Measurements from ENCODE around the gene DCAF5. TPM values are rescaled to one million over a fixed set of nuclear protein-coding genes. Genes with fewer than 3 reads are reported as not detected.

Gene DCAF5
- polyA plus RNA-seq, 6 donors from 2014 or later: 35.7 to 66.1 (median 49.3) TPM

DNA sequence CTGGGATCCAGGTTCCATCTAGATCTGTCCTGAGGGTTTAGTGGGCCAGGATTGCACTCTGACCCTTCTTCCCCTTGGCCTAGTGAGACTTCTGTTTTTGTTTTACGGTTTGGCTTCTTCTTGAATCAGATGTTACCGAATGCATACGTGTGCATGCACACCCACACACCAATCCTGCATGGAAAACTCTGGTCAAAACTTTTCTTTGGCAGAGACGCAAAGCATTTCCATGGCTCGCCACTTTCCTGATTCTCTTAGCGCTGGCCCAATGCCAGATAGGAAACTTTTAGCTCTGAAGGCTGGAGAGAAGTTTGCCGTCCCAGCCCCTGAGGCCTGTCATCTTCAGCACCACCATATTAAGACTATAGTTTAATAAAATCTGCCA is 106.5 kb downstream of the DCAF5 start:
- H3K9me3 Mint-ChIP-seq: no peaks in the 10 kb centered on the region
- H3K27ac Mint-ChIP-seq: peak overlapping the region in 1 of 6 donors; percentile 76
- peaks cover 17 to 27% (median 18%) of the 10 kb centered on the region in 3 donors for H3K27me3 Mint-ChIP-seq
- DNase-seq (no peak), ATAC-seq (ENCODE audit: low read depth in 2 of 2) (no peak)
- no peaks in the 10 kb centered on the region for H3K36me3 Mint-ChIP-seq
- H3K4me3 Mint-ChIP-seq: no peak overlapping the region
- H3K4me1 Mint-ChIP-seq: peaks cover 4 to 8% (median 7%) of the 10 kb centered on the region in 3 donors

DNA sequence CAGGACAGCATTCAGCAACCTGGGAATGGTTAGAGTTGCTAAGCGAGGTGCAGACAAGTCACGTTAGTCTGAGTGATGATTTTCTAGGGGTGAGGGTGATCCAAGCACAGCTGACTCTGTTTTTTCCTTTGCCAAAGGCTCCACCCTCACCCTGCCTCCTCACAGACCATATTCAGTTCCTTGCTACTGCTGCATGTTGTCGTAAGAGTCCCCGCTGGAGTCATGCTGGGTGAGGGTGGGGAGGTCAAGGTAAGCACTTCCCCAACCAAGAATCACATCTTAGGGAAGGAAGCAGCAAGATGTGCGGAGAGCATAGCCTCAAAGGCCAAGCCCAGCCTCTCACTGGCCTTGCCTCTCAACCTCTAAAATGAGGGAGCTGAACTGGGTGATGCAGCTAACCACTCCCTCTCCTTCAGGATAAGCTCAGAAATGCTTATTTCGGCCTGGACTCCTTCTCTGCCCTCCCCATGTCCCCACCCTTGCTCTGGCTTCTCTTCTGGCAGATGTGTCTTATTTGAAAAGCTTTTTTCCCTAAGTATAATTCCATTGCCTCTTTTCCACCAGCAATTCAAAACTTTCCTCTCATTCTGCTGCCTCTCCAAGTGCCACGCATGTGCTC is 107.0 kb downstream of the DCAF5 start:
- H3K36me3 Mint-ChIP-seq: no peaks in the 10 kb centered on the region
- peaks cover 0 to 7% (median 5%) of the 10 kb centered on the region in 3 donors for H3K4me1 Mint-ChIP-seq
- DNase-seq (no peak), ATAC-seq (ENCODE audit: low read depth in 2 of 2) (no peak)
- H3K27ac Mint-ChIP-seq: peak overlapping the region in 2 of 6 donors; percentile 72 to 76
- no peak overlapping the region for H3K4me3 Mint-ChIP-seq
- H3K27me3 Mint-ChIP-seq: peaks cover 22 to 32% (median 23%) of the 10 kb centered on the region in 3 donors
- no peaks in the 10 kb centered on the region for H3K9me3 Mint-ChIP-seq

DNA sequence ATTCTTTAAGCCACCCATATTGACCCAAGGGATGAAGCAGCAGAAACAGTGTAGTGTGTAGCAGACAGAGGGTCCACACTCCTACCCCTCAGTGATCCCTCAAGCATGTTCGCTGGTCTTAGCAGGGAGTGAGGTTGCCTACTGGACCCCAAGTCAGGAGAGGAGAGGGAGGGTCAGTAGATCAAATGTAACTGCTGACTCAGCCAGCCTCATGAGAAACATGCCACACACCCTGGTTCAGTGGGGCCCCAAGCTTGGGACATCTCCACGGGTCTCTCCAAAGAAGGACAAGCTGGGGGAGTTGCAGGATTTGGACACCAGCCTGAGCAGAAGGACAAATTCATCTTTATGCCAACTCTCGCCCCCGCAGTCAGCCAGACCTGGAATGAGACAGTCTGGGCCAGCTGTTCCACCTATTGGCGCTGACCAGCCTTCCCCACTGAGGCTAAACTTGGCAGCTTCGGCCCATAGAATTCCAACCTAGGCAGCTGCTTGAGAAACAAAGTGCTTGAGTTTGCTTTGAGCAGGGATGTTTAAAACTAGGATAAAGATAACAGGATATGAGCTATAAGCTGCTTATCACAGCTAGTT is 107.9 kb downstream of the DCAF5 start:
- no peak overlapping the region for H3K27ac Mint-ChIP-seq
- DNase-seq (no peak), ATAC-seq (ENCODE audit: low read depth in 2 of 2) (no peak)
- H3K4me1 Mint-ChIP-seq: peaks cover 0 to 3% (median 0%) of the 10 kb centered on the region in 3 donors
- H3K9me3 Mint-ChIP-seq: no peaks in the 10 kb centered on the region
- H3K27me3 Mint-ChIP-seq: peaks cover 23 to 32% (median 29%) of the 10 kb centered on the region in 3 donors
- H3K4me3 Mint-ChIP-seq: no peak overlapping the region
- H3K36me3 Mint-ChIP-seq: no peaks in the 10 kb centered on the region

DNA sequence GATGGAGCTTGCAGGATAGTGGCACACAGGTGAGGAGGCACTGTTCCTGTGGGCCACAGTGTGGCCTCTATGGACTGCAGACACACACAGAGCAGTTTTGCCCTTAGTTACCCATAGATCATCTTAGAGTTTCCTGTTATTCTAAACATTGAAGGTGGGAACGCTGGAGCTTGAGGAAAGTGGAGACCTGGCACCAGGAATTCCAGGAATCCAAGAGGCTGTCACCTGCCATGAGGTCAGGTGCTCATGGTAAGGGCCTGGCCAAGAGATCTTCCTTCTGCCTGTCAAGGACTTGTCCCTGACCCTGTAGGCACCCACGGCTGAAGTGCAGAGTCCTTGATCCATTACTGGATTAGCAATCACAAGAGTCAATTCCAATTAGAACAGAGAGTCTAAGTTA is 108.6 kb downstream of the DCAF5 start:
- H3K9me3 Mint-ChIP-seq: no peaks in the 10 kb centered on the region
- ATAC-seq (ENCODE audit: low read depth in 2 of 2) (no peak), DNase-seq (no peak)
- H3K36me3 Mint-ChIP-seq: no peaks in the 10 kb centered on the region
- H3K27me3 Mint-ChIP-seq: peaks cover 23 to 35% (median 34%) of the 10 kb centered on the region in 3 donors
- peaks cover 0 to 3% (median 0%) of the 10 kb centered on the region in 3 donors for H3K4me1 Mint-ChIP-seq
- H3K27ac Mint-ChIP-seq: peak overlapping the region in 1 of 6 donors; percentile 44
- no peak overlapping the region for H3K4me3 Mint-ChIP-seq

DNA sequence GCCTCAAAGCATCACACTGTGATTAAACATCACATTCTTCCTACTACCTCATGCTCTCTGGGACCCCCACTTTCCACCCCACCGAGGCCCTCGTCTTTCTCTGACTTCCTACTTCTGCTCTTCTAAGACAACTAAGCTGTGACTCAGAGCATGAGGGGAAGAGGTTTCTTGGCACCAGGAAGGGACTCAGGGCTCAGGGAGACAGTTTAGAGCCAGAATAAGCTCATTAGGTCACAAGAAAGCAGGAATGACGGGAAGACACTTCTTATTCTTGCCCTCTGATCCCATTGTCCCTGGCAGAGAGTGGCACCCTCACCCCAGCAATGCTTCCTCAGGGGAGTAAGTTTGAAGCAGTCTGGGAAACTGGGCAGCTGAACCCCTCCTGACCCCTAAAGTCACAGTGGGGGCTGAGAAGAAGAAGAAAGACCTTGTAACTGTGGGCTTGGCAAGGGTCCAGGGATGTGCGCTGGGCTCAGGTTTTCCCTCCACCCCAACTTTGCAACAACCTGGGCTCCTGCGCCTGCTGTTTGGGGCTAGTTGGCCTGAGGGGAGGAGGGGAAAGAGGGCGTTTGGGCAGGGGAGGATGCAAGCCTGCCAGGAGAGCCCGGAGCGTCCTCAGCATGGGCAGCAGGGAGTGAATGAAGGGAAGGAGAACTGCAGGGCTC is 109.2 kb downstream of the DCAF5 start:
- Mint-ChIP-seq H3K4me3 (no peak overlapping the region), H3K27me3 (peaks cover 23 to 41% (median 38%) of the 10 kb centered on the region in 3 donors), H3K9me3 (no peaks in the 10 kb centered on the region), H3K36me3 (no peaks in the 10 kb centered on the region), H3K27ac (no peak overlapping the region), H3K4me1 (peaks cover 0 to 3% (median 0%) of the 10 kb centered on the region in 3 donors)
- ATAC-seq (ENCODE audit: low read depth in 2 of 2) (no peak), DNase-seq (no peak)

DNA sequence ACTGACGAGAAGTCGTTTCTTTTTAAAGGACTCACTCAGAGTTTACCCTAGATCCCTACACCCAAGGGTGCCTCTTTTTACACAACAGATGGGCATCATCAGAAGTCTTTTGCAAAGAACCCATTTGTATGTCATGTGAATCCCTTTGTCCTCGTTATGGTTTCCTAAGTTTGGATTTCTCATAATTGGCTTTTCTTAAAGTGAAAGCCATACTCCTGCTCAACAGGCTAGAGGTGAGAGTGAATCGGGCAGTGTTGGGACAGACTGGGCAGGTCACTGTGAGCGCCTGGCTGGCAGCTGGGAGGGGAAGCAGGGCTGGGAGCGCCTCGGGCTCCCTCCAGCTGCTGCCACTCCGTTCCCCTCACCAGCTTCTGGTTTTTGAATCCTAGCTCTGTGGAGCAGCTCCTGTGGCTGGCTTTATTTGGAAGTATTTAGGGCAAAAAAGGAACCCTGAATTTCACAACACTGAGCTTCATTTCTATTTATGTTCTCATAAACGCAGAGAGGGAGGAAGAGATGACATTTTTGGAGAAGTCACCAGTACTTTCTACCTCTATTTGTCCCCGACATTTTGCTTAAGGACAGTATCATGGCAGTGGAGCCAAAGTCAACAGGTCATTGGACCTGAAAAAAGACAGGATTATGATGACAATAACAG is 110.0 kb downstream of the DCAF5 start:
- DNase-seq (no peak), ATAC-seq (ENCODE audit: low read depth in 2 of 2) (no peak)
- Mint-ChIP-seq H3K27ac (peak overlapping the region in 1 of 6 donors; percentile 26), H3K4me3 (no peak overlapping the region), H3K4me1 (peaks cover 0 to 3% (median 0%) of the 10 kb centered on the region in 3 donors), H3K9me3 (no peaks in the 10 kb centered on the region), H3K36me3 (no peaks in the 10 kb centered on the region), H3K27me3 (peaks cover 23 to 49% (median 47%) of the 10 kb centered on the region in 3 donors)

DNA sequence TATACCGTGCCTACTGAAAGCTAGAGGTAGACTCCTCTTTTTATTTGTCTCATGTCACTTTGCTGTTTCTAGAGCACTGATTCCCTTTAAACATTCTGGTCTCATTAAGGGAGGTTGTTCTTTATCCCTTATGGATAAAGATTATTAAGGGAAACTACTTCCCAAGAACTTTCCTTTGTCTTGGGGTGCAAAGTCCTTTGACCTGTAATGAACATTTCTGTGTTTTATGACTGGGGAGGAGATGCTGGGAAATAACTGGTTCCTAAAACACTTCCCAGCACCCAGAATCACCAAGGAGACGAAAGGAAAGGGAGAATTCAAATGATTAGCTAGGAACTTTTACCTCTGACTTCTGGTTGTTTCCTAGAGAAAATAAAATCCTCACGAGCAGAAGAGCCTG is 110.6 kb downstream of the DCAF5 start:
- Mint-ChIP-seq H3K9me3 (no peaks in the 10 kb centered on the region), H3K27ac (peak overlapping the region in 1 of 6 donors; percentile 26), H3K36me3 (no peaks in the 10 kb centered on the region), H3K4me1 (peaks cover 0 to 3% (median 0%) of the 10 kb centered on the region in 3 donors), H3K4me3 (no peak overlapping the region), H3K27me3 (peaks cover 23 to 55% (median 50%) of the 10 kb centered on the region in 3 donors)
- ATAC-seq (ENCODE audit: low read depth in 2 of 2): no peak
- no peak for DNase-seq

DNA sequence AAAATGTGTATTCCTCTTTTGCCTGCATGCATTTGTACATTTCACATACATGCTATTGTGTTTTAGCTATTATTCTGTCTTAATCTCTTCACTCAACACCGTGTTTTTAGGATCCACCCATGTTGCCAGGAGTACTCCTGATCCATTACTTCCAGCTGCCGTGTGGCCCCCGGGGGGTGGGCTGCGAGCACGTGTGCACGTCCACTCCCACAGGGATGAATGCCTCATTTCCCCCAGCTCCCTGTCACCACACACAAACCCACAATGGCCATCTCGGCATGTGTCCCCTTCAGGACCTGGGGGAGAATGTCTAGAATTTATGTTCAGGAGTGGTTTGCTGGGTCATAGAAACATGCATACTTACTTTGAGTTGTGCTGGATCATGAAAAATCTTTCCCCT is 111.1 kb downstream of the DCAF5 start:
- DNase-seq: no peak
- peaks cover 23 to 60% (median 56%) of the 10 kb centered on the region in 3 donors for H3K27me3 Mint-ChIP-seq

DNA sequence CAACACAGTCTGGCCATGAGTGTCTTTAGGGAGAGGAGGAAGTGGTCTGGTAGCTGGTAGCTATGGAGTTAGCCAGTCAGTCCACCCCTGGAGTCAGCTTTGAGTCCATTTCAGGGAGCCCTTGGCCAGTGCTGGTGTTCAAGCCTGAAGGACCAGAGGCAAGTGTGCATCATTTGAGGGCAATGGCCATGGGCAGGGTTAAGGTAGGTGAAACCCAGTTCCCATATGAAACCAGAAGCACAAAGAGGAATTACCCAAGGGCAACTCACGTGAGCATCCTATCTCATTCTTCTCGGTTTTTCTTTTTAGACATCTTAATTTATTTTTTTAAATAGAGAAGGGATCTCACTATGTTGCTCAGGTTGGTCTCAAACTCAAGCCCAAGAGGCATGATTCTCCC is 112.6 kb downstream of the DCAF5 start:
- H3K27me3 Mint-ChIP-seq: peaks cover 26 to 65% (median 58%) of the 10 kb centered on the region in 3 donors
- no peaks in the 10 kb centered on the region for H3K36me3 Mint-ChIP-seq
- H3K27ac Mint-ChIP-seq: no peak overlapping the region
- ATAC-seq (ENCODE audit: low read depth in 2 of 2) (no peak), DNase-seq (no peak)
- peaks cover 0 to 3% (median 0%) of the 10 kb centered on the region in 7 donors for H3K9me3 Mint-ChIP-seq
- peaks cover 0 to 3% (median 0%) of the 10 kb centered on the region in 3 donors for H3K4me1 Mint-ChIP-seq
- no peak overlapping the region for H3K4me3 Mint-ChIP-seq

More for the DNA sequence above, 111.1 kb downstream of the DCAF5 start:
- Mint-ChIP-seq H3K4me1 (peaks cover 0 to 3% (median 0%) of the 10 kb centered on the region in 3 donors), H3K36me3 (no peaks in the 10 kb centered on the region), H3K9me3 (peaks cover 0 to 2% (median 0%) of the 10 kb centered on the region in 7 donors), H3K27ac (no peak overlapping the region), H3K4me3 (no peak overlapping the region)
- ATAC-seq (ENCODE audit: low read depth in 2 of 2): no peak

DNA sequence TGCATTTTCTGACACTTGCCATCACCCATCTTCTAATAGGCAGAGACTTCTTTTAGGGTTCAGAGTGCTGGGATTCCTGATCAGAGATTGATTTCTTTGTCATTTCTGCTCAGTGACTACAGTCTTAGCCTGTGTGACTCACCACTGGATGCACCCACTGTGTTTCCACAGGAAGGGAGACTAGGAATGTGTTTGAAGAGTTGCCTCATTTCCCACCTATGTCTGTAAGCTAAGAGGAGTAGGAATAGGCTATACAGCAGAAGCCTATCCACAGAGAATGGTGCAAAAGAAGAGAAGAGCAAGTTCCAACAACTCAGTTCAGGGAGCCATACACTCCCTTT is 113.7 kb downstream of the DCAF5 start:
- no peaks in the 10 kb centered on the region for H3K36me3 Mint-ChIP-seq
- peaks cover 0 to 3% (median 0%) of the 10 kb centered on the region in 3 donors for H3K4me1 Mint-ChIP-seq
- H3K27me3 Mint-ChIP-seq: peaks cover 29 to 65% (median 58%) of the 10 kb centered on the region in 3 donors
- no peak for ATAC-seq (ENCODE audit: low read depth in 2 of 2)
- H3K9me3 Mint-ChIP-seq: peaks cover 0 to 3% (median 0%) of the 10 kb centered on the region in 7 donors
- H3K27ac Mint-ChIP-seq: no peak overlapping the region
- no peak overlapping the region for H3K4me3 Mint-ChIP-seq
- no peak for DNase-seq

DNA sequence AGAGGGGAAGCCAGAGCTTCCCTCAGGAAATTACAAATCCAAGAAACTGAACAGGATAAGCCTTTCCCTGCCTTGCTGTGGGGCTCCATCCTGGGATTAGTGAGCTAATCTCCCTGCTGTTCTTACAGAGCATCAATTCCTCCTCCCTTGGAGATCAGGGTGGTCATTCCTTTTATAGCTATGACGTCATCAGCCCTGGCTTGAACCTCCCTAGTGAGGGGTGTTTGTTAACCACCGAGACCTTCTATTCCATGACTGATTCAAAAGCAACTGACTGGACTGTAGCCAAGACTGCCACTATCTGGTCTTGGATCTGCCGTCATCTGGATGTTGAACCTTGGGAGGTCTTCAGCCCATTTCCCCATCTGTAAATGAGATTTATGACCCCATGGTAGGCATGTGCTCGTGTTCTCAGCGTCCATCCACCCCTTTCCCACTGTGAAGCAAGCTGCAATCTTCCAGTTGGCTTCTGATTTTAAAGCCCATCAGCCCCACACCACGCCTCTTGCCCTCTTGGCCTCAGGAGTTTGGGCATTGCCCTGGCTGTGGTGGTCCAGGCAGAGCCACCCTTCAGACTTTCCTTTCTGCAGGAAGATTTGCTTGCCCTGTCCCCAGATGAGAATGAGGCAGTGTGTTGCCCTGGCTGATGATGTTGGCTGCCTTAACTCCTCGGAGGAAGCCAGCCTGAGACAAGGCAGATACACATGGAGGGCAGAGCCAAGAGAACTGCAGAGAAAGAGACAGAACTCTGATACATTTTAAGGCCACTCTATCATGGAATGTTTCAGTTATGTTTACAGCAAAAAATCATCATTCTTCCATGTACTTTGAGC is 114.2 kb downstream of the DCAF5 start:
- H3K4me3 Mint-ChIP-seq: no peak overlapping the region
- ATAC-seq (ENCODE audit: low read depth in 2 of 2) (no peak), DNase-seq (no peak)
- no peak overlapping the region for H3K27ac Mint-ChIP-seq
- H3K27me3 Mint-ChIP-seq: peaks cover 28 to 59% (median 57%) of the 10 kb centered on the region in 3 donors
- H3K4me1 Mint-ChIP-seq: peaks cover 0 to 2% (median 0%) of the 10 kb centered on the region in 3 donors
- H3K9me3 Mint-ChIP-seq: peaks cover 0 to 3% (median 0%) of the 10 kb centered on the region in 7 donors
- H3K36me3 Mint-ChIP-seq: no peaks in the 10 kb centered on the region

DNA sequence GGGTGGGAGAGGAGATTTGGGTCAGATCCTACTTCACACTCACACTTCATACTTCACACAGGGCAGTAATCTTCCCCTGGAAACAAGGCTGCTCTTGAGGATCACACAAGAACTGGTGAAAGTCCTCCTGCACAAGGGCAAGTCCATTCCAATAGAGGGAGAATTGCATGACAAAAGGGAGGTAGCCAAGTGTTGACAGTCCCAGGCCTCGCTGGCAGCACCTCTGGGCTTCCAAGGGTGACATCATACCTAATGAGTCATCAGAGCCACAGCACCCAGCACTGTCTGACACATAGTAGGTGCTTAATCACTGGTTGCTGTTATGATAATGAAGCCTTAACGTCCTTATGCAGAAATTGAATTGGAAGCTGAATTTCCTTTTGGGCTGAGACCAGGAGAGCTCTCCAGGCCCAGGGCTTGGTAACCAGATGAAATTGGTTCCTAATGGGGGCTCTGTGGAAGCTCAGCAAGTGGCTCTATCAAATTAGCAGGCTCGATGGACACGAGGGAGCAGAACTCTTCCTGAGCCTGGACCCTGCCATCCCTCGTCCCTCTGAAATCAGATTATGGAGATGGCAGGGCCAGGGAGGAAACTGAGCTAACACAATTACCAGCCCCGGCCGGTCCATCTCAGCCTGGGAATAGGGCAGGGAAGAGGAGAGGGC is 115.0 kb downstream of the DCAF5 start:
- ATAC-seq (ENCODE audit: low read depth in 2 of 2) (no peak), DNase-seq (no peak)
- Mint-ChIP-seq H3K4me1 (no peaks in the 10 kb centered on the region), H3K4me3 (no peak overlapping the region), H3K27me3 (peaks cover 22 to 54% (median 52%) of the 10 kb centered on the region in 3 donors), H3K27ac (no peak overlapping the region), H3K36me3 (no peaks in the 10 kb centered on the region), H3K9me3 (peaks cover 0 to 3% (median 0%) of the 10 kb centered on the region in 7 donors)

Data from naive B cell (primary cell).